CD4-positive, alpha-beta T cell treated with Interleukin-17A for 1 hour (primary cell): Measurements from ENCODE around the gene PARD3.
"Not testable (repeated sequence)": the region's sequence is repeated elsewhere in the genome, so short reads cannot be mapped to it uniquely, and the experiment has no call there.

ENCODE experiments used
- DNase-seq: peaks from one replicate; pipeline ENCODE4 v3.0.0-alpha.2; 2020

The PARD3 gene

GRCh38 chr10:34281661-34282582 is 533.2 kb downstream of the PARD3 start:
- DNase-seq, result no peak

DNA sequence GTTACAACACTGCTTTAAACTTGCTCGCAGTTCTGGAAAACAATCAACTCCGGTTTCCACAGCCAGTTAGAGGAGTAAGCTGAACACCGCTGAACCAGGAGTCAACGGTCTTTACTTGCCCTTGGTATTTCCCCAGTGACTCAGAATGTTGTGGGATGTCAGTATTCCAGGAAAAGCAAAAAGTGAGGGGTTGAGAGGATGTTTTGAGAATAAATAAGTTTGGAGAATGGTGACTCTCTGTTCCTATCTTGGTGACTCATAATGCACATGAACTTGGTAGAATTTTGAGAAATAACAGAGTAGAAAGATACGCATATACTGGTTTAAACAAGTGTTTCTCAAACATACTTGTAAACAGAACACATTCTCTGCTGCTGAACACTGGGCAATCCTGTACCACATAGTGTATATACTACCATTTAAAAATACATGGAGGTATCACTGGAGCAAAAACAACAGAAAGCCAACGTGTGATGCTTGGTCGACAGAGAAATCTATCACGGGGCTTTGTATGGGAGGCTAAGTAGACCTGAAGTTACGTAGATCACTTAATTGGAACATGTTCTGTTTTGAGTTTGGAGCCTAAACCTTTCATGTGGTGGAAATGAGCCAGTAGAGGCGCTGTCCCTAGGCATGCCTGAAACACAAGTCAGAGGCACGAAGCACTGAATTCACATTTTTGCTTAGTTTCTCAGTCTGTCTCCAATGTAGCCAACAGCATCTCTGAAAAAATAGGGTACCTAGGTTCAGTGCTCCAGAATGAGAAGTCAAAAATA is 534.3 kb downstream of the PARD3 start:
- no peak for DNase-seq

GRCh38 chr10:34275626-34276130 is 539.4 kb downstream of the PARD3 start:
- DNase-seq, result no peak

- no peak for DNase-seq
Observed at GRCh38 chr10:34274906-34275305, 540.2 kb downstream of the PARD3 start.

GRCh38 chr10:34273340-34273739 is 541.8 kb downstream of the PARD3 start:
- DNase-seq, result no peak

DNA sequence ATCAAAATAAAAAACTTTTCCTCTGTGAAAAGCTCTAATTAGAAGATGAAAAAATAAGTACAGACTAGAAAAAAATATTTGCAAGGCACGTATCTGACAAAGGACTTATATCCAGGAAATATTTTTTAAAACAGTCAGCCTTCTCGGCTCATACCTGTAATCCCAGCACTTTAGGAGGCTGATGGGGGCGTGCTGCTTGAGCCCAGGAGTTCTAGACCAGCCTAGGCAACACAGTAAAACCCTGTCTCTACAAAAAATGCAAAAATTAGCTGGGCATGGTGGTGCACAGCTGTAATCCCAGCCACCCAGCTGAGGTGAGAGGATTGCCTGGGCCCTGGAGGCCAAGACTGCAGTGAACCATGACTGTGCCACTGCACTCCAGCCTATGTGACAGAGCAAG is 542.8 kb downstream of the PARD3 start:
- no peak for DNase-seq

- not testable (repeated sequence) for DNase-seq
Observed at GRCh38 chr10:34268410-34268809, 546.7 kb downstream of the PARD3 start.

- no peak for DNase-seq
Observed at GRCh38 chr10:34262985-34263384, 552.1 kb downstream of the PARD3 start.

- DNase-seq, result no peak
Observed at GRCh38 chr10:34260904-34261303, 554.2 kb downstream of the PARD3 start.

- no peak for DNase-seq
Observed at GRCh38 chr10:34256216-34256615, 558.9 kb downstream of the PARD3 start.

GRCh38 chr10:34255035-34255434 is 560.1 kb downstream of the PARD3 start:
- DNase-seq, result no peak

DNA sequence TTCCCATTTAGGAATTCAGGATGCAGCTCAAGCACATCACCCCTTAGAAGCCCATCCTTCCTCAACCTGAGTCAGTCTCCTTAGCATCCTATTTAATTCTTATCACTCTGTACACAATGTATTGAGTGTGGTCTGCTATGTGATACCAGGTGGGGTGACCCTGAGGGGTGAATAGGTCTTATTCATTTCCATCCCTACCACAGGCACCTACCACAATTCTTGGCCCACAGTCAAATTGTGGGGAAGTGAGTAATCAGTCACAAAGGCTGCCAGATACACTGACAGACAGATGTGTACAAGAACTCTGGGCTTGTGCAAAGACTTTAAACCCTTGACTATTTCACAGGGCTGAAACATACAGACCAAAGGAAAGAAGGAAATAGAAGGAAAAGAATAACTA is 560.5 kb downstream of the PARD3 start:
- DNase-seq, result peak; percentile 1

- no peak for DNase-seq
Observed at GRCh38 chr10:34252111-34252510, 563.0 kb downstream of the PARD3 start.

- DNase-seq, result no peak
Observed at GRCh38 chr10:34251177-34251576, 563.9 kb downstream of the PARD3 start.

- no peak for DNase-seq
Observed at GRCh38 chr10:34250722-34251121, 564.4 kb downstream of the PARD3 start.

DNA sequence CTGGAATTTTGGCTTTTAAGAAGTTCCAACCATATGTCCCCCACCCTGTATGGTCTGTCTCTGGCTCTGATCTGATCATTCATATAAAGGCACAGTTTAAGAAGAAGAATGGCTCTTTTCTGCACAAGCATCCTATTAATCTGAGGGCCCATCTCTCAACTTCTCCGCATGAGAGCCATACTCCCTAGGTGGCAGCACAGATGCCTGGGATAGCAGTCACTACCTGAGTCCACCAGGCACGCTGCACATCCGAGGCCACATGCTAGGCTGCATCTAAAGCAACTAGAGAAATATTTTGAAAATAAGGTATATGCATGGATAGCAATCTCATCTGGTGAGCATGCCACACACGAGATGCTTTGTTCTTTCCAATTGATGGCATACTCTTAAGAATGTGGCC is 565.5 kb downstream of the PARD3 start:
- no peak for DNase-seq

- DNase-seq, result no peak
Observed at GRCh38 chr10:34247560-34247959, 567.5 kb downstream of the PARD3 start.

- no peak for DNase-seq
Observed at GRCh38 chr10:34244756-34245484, 570.2 kb downstream of the PARD3 start.

DNA sequence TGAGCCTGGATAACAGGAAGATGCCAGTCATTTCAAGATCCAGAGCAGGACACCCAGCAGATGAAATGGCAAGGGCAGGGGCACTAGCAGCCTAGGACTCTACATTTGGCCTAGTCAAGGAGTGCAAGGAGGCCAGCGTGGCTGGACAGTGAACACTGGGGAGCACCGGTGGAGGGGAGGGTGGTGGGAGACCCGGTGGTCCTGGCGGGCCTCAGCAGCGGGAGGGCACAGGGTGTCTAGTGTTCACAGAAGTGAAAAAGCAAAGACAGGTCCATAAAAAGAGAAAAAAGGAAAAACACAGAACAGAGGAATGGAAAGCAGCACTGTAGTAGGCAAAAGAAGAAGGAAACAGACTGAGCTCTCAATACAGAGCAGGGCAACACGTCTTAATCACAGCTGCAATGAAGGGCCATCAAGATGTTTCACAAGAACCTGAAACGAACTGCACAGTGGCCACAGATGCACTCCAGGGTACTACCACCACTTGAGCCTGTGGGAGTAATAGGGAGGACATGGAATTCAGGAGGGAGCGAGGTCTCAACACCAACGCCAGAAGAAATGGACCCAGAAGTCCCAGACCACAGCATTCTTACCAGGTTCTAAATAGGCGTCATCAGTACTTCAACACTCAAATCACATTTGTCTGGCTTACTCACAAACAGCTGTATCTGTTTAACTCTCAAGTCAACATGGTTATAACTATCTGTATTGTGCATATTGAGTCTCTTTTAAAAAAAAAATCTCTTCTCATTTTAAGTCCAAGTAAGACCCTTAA is 573.7 kb downstream of the PARD3 start:
- DNase-seq, result no peak

DNA sequence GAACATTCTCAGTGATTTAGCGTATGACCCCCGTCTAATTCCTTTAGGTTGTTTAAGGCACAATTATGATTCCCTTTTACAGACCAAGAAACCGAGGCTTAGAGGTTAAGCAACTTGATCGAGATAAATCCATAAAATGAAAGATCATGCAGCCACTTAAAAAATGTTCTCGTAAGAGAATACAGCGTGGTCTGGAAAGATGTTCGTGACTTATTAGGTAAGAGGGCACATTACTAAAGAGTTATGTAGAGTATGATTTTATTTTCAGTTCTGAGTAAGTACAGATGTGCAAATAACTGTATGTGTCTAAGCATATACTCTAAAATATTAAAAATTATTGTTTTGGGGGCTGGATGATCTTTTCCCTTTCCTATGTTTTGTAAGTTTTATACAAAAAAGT is 575.1 kb downstream of the PARD3 start:
- no peak for DNase-seq

DNA sequence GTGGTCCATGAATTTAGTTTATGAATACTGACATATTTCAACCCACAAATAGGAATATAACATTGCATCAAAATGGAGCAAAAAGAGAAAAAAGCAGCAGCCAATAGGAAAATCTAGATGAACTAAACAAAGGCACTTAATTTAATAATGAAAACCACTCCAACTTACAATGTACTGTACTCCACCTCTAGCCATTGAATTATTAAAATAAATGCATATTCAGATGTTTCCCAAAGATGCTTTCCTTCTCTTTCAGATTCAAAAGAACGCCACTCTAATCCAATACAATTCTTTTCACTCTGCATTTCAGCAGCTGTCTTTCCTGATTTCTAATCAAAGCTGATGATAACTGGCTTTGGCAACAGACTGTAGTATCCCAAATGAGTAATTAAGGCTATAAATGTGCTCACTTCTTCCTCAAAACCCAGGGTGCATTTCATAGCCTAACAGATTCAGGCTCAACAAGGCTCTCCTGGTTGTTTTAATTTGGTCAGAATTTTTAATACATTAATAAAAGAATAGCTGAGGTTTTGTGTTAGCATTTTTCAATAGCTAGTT is 577.1 kb downstream of the PARD3 start:
- no peak for DNase-seq

- DNase-seq, result no peak
Observed at GRCh38 chr10:34236931-34237330, 578.2 kb downstream of the PARD3 start.
